ENCODE data around the gene AMPD1.

Gene AMPD1

GRCh38 chr1:114627107-114627506, 68.2 kb downstream of the AMPD1 start:
- DNase-seq = no peak

GRCh38 chr1:114623364-114623763, 72.0 kb downstream of the AMPD1 start:
- DNase-seq = no peak

All from kidney glomerular epithelial cell (primary cell).